Measurements from ENCODE around the gene TNP2. TPM values are rescaled to one million over a fixed set of nuclear protein-coding genes. Genes with fewer than 3 reads are reported as not detected.

The TNP2 gene
- total RNA-seq = not detected

GRCh38 chr16:11268921-11269375 lies at the start of gene TNP2:
Gene TNP2 (minus strand): TSS chr16:11269325. CDS start chr16:11269262, 63 bp downstream.
- DNase-seq = no peak

GRCh38 chr16:11318817-11319216 lies 49.7 kb upstream of the TNP2 start:
- DNase-seq = no peak

- no peak for DNase-seq
Measured at GRCh38 chr16:11316331-11317015, 47.3 kb upstream of the TNP2 start.

- DNase-seq = no peak
Measured at GRCh38 chr16:11315510-11315909, 46.4 kb upstream of the TNP2 start.

- DNase-seq = no peak
Measured at GRCh38 chr16:11314309-11314894, 45.3 kb upstream of the TNP2 start.

- no peak for DNase-seq
Measured at GRCh38 chr16:11313493-11314308, 44.6 kb upstream of the TNP2 start.

GRCh38 chr16:11312718-11313492 lies 43.8 kb upstream of the TNP2 start:
- DNase-seq = no peak

- DNase-seq = no peak
Measured at GRCh38 chr16:11310997-11311561, 42.0 kb upstream of the TNP2 start.

- DNase-seq = no peak
Measured at GRCh38 chr16:11310634-11310977, 41.5 kb upstream of the TNP2 start.

GRCh38 chr16:11309895-11310633 lies 40.9 kb upstream of the TNP2 start:
- no peak for DNase-seq

GRCh38 chr16:11308493-11309283 lies 39.6 kb upstream of the TNP2 start:
- DNase-seq = no peak

GRCh38 chr16:11307639-11308492 lies 38.7 kb upstream of the TNP2 start:
- no peak for DNase-seq

- DNase-seq = no peak
Measured at GRCh38 chr16:11306997-11307638, 38.0 kb upstream of the TNP2 start.

GRCh38 chr16:11306381-11306780 lies 37.3 kb upstream of the TNP2 start:
- DNase-seq = no peak

GRCh38 chr16:11303405-11304138 lies 34.4 kb upstream of the TNP2 start:
- DNase-seq = no peak

GRCh38 chr16:11302977-11303376 lies 33.9 kb upstream of the TNP2 start:
- no peak for DNase-seq

GRCh38 chr16:11301645-11302501 lies 32.7 kb upstream of the TNP2 start:
- no peak for DNase-seq

GRCh38 chr16:11300560-11300892 lies 31.4 kb upstream of the TNP2 start:
- DNase-seq = no peak

Measured in skin of body (tissue), 2 donors.